B cell (primary cell): Measurements from ENCODE around the gene LCN12.

ENCODE experiments used
- CTCF ChIP-seq: fragments of 200-600 bp; IDR thresholded peaks from one replicate; pipeline ENCODE4 v1.8.0; 2022; ENCODE audit warnings: antibody characterized with exemption, mild to moderate bottlenecking
- EZH2 ChIP-seq: IDR thresholded peaks from 2 replicates; pipeline ENCODE4 v1.6.1; 2012; ENCODE audit warnings: borderline replicate concordance, low read depth, mild to moderate bottlenecking, moderate library complexity, low read length; ENCODE audit not compliant: insufficient read depth, poor library complexity, severe bottlenecking

- TF ChIP-seq CTCF = no peak
- no peak for TF ChIP-seq EZH2
Observed at GRCh38 chr9:136947955-136948510, 4.0 kb upstream of the LCN12 start.
